NB4 (cell line): ENCODE measurements around the gene MTIF3.
A peak's percentile ranks its signal among the peaks of the same experiment; 100 is the strongest.

Experiments
- DNase-seq: peaks from one replicate; pipeline ENCODE4 v3.0.0; 2010; ENCODE audit warnings: low read depth
- H3K4me3 ChIP-seq: one replicate; pipeline ENCODE4 v1.5.1; 2011; ENCODE audit warnings: mild to moderate bottlenecking, low read depth, low read length, moderate library complexity
- CTCF ChIP-seq: IDR thresholded peaks from one replicate; pipeline ENCODE4 v1.5.1; 2012; ENCODE audit warnings: low read depth, low read length
- MAX ChIP-seq: IDR thresholded peaks from 2 replicates; pipeline ENCODE4 v1.6.1; 2011; ENCODE audit warnings: low read depth, low read length
- MYC ChIP-seq: IDR thresholded peaks from 2 replicates; pipeline ENCODE4 v1.6.1; 2011; ENCODE audit warnings: low read depth, low read length
- POLR2A ChIP-seq: IDR thresholded peaks from 2 replicates; pipeline ENCODE4 v1.6.1; 2011; ENCODE audit warnings: mild to moderate bottlenecking; ENCODE audit not compliant: insufficient read length; ENCODE audit errors: extremely low read depth

The MTIF3 gene

GRCh38 chr13:27449936-27450828 lies at the start of gene MTIF3:
MTIF3 (minus strand) TSS chr13:27450564; CDS start chr13:27440448, 10,116 bp downstream.
- H3K4me3 ChIP-seq = peak within 1 kb of the TSS; percentile 83
- TF ChIP-seq POLR2A = peak; percentile 92
- peak; percentile 78 for TF ChIP-seq MAX
- TF ChIP-seq MYC = peak; percentile 88
- TF ChIP-seq CTCF = no peak
- peak; percentile 97 for DNase-seq

GRCh38 chr13:27497563-27498230 lies 47.3 kb upstream of the MTIF3 start:
- no peak overlapping the region for H3K4me3 ChIP-seq

GRCh38 chr13:27496536-27497273 lies 46.3 kb upstream of the MTIF3 start:
- DNase-seq = no peak
- TF ChIP-seq POLR2A (no peak), MYC (no peak), CTCF (no peak), MAX (no peak)
- H3K4me3 ChIP-seq = no peak overlapping the region

More at GRCh38 chr13:27497563-27498230, 47.3 kb upstream of the MTIF3 start:
- TF ChIP-seq POLR2A = no peak
- TF ChIP-seq MAX = no peak
- no peak for TF ChIP-seq CTCF
- no peak for TF ChIP-seq MYC
- no peak for DNase-seq

GRCh38 chr13:27496006-27496405 lies 45.6 kb upstream of the MTIF3 start:
- H3K4me3 ChIP-seq = no peak overlapping the region
- TF ChIP-seq MAX (no peak), POLR2A (no peak), CTCF (no peak), MYC (no peak)
- no peak for DNase-seq

- DNase-seq = no peak
- H3K4me3 ChIP-seq = no peak overlapping the region
- TF ChIP-seq CTCF = no peak
- no peak for TF ChIP-seq MAX
- TF ChIP-seq MYC = no peak
- TF ChIP-seq POLR2A = no peak
Measured at GRCh38 chr13:27495551-27495950, 45.2 kb upstream of the MTIF3 start.
